NT2/D1 (cell line): ENCODE results near the gene SDK1.

Experiments used
- SUZ12 ChIP-seq: IDR thresholded peaks from 2 replicates; pipeline ENCODE4 v1.6.1; 2011; ENCODE audit not compliant: insufficient read length, insufficient read depth; ENCODE audit errors: extremely low read depth
- ZNF274 ChIP-seq: IDR thresholded peaks from 2 replicates; pipeline ENCODE4 v1.6.1; 2011; ENCODE audit warnings: mild to moderate bottlenecking, low read depth, low read length

DNA sequence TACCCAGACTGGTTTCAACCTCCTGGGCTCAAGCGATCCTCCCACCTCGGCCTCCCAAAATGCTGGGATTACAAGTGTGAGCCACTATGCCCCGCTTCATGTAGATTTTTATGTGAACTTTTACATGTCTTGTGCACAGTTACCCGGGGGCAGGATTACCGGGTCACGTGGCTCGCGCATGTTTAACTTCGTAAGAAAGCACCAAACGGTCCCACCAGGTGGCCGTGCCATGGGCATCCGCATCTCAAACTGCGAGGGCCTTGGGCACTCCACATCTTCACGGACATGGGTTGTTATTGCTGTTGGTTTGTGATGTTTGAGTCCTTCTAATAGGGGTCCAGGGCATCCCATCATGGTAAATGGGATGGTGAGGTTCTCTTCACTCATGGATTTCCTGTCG lies 744.4 kb downstream of the SDK1 start:
- TF ChIP-seq ZNF274 (no peak), SUZ12 (no peak)
